ENCODE results near the gene DMGDH. TPM values are rescaled to one million over a fixed set of nuclear protein-coding genes. Genes with fewer than 3 reads are reported as not detected.

DMGDH gene
- total and polyA plus RNA-seq, 2 donors (not counting 1 experiment from before 2014, with no cell fraction given): 0.47 to 0.63 TPM

Other genes starting within 250 kb of the DMGDH start
- 9.8 and 10.2 TPM in 2 replicates for gene ARSB, start 84.4 kb downstream of the DMGDH start, total RNA-seq
- gene ARSB, start 84.4 kb downstream of the DMGDH start, polyA plus RNA-seq: 4.6 and 5.1 TPM in 2 replicates
- gene BHMT2, start 93 bp upstream of the DMGDH start, total RNA-seq: not detected in 2 replicates
- not detected in 2 replicates for gene BHMT2, start 93 bp upstream of the DMGDH start, polyA plus RNA-seq
- not detected in 2 replicates for gene BHMT, start 42.1 kb upstream of the DMGDH start, total RNA-seq
- not detected in 2 replicates for gene BHMT, start 42.1 kb upstream of the DMGDH start, polyA plus RNA-seq
- gene JMY, start 166.5 kb upstream of the DMGDH start, total RNA-seq: 20.4 and 20.5 TPM in 2 replicates
- gene JMY, start 166.5 kb upstream of the DMGDH start, polyA plus RNA-seq: 2.7 and 6.5 TPM in 2 replicates